HG03196 (cell line): ENCODE measurements around the gene RAB24.
A peak's percentile ranks its signal among the peaks of the same experiment; 100 is the strongest.
"Not testable (repeated sequence)": the region's sequence is repeated elsewhere in the genome, so short reads cannot be mapped to it uniquely, and the experiment has no call there.

ENCODE experiments used
- ATAC-seq: cut with Tn5 transposase; IDR thresholded peaks from one replicate; pipeline ENCODE4 v1.9.1; 2021; ENCODE audit not compliant: unreplicated experiment

Gene RAB24

GRCh38 chr5:177311723-177312648, 8.5 kb upstream of the RAB24 start, which contains the start of gene MXD3:
Gene MXD3, minus strand, starts transcription at chr5:177311898. Its CDS starts 68 bp downstream, at chr5:177311830.
- ATAC-seq, result peak; percentile 69

GRCh38 chr5:177311392-177311722, 7.8 kb upstream of the RAB24 start:
- peak; percentile 2 for ATAC-seq

GRCh38 chr5:177310757-177311391, 7.4 kb upstream of the RAB24 start:
- ATAC-seq, result peak; percentile 18

GRCh38 chr5:177310332-177310731, 6.8 kb upstream of the RAB24 start:
- ATAC-seq, result no peak

- no peak for ATAC-seq
Measured at GRCh38 chr5:177309351-177310191, 6.1 kb upstream of the RAB24 start.

GRCh38 chr5:177308740-177309139, 5.2 kb upstream of the RAB24 start:
- ATAC-seq, result no peak

GRCh38 chr5:177307544-177308363, 4.2 kb upstream of the RAB24 start:
- ATAC-seq, result no peak

- ATAC-seq, result no peak
Measured at GRCh38 chr5:177306674-177307543, 3.4 kb upstream of the RAB24 start.

GRCh38 chr5:177306103-177306640, 2.7 kb upstream of the RAB24 start:
- not testable (repeated sequence) for ATAC-seq

- no peak for ATAC-seq
Measured at GRCh38 chr5:177304392-177305119, 1.0 kb upstream of the RAB24 start.

GRCh38 chr5:177303925-177304391, 439 bp upstream of the RAB24 start:
- ATAC-seq, result no peak

GRCh38 chr5:177302354-177303110, 987 bp downstream of the RAB24 start:
- no peak for ATAC-seq

- ATAC-seq, result no peak
Measured at GRCh38 chr5:177301503-177302165, 1.9 kb downstream of the RAB24 start.

GRCh38 chr5:177300951-177301350, 2.6 kb downstream of the RAB24 start:
- ATAC-seq, result no peak

GRCh38 chr5:177300236-177300880, 3.2 kb downstream of the RAB24 start:
- ATAC-seq, result peak; percentile 29

GRCh38 chr5:177299697-177300096, 3.8 kb downstream of the RAB24 start:
- no peak for ATAC-seq

- no peak for ATAC-seq
Measured at GRCh38 chr5:177297922-177298321, 5.6 kb downstream of the RAB24 start.
